ENCODE measurements around the gene LYSMD2. TPM values are rescaled to one million over a fixed set of nuclear protein-coding genes. Genes with fewer than 3 reads are reported as not detected.

Gene LYSMD2
- total and polyA plus RNA-seq, 2 of the 8 experiments (the other 6 are each of a cell fraction or from before 2014, with no cell fraction given): 2.2 to 2.7 TPM

- H3K23me2 ChIP-seq (ENCODE audit: low read depth, low read length): no peaks in the 10 kb centered on the region
- H3K56ac ChIP-seq (replicated peaks; ENCODE audit: insufficient read length, low read depth, low read length): no peak overlapping the region
- H3K9ac ChIP-seq (replicated peaks in 1 of 4; ENCODE audit: extremely low read depth in 1 of 4, low read depth in 3 of 4, low read length in 3 of 4): no peak overlapping the region
- no peak overlapping the region for H3K18ac ChIP-seq (ENCODE audit: extremely low read depth, low read length)
- no peaks in the 10 kb centered on the region for H3K79me2 ChIP-seq (ENCODE audit: control insufficient read depth in 1 of 2, insufficient read depth in 2 of 2, low read length in 2 of 2)
- H2BK12ac ChIP-seq (ENCODE audit: low read depth, low read length): no peak overlapping the region
- no peak overlapping the region for H2BK120ac ChIP-seq (replicated peaks; ENCODE audit: low read depth, low read length)
- H4K5ac ChIP-seq (ENCODE audit: insufficient read length, low read depth, low read length): no peak overlapping the region
- H3K14ac ChIP-seq (ENCODE audit: insufficient read length): no peak overlapping the region
- H3K9me3 ChIP-seq (ENCODE audit: insufficient read depth in 2 of 2, low read depth in 1 of 2, low read length in 1 of 2): no peaks in the 10 kb centered on the region
- no peaks in the 10 kb centered on the region for H3K27me3 ChIP-seq (replicated peaks in 1 of 4; ENCODE audit: control insufficient read depth in 3 of 4, extremely low read depth in 1 of 4, insufficient read depth in 3 of 4, low read length in 3 of 4)
- H4K8ac ChIP-seq (ENCODE audit: extremely low read depth, insufficient read depth, low read length): no peak overlapping the region
- no peaks in the 10 kb centered on the region for H3K79me1 ChIP-seq (ENCODE audit: low read depth, low read length)
- ChIA-PET CTCF (ENCODE audit: partially characterized antibody) (interaction anchor here (0.9 to 4.2 kb wide), 19 partner anchors 18 to 433 kb away, joined by 3 to 27 read pairs (median 4); no protein-coding TSS in a partner anchor), POLR2A (ENCODE audit: partially characterized antibody) (no interaction called here)
- H3K4me2 ChIP-seq (ENCODE audit: insufficient read depth in 1 of 2, low read depth in 2 of 2, low read length in 2 of 2): no peak overlapping the region
- H2BK15ac ChIP-seq (ENCODE audit: low read length): no peak overlapping the region
- WGBS, 2 experiments (ENCODE audit: extremely low coverage in 1 of 2, insufficient coverage in 1 of 2, insufficient read length in 1 of 2, insufficient replicate concordance in 2 of 2, low coverage in 1 of 2, low lambda C conversion rate in 2 of 2, missing lambda C conversion rate in 1 of 2): 91% methylated on average over 3 of the region's 3 CpGs; no CpG with 5 or more reads in 1 of the 2 experiments
- no peak for DNase-seq (ENCODE audit: low read depth in 1 of 2, low spot score in 2 of 2)
- H2BK20ac ChIP-seq (ENCODE audit: low read length): no peak overlapping the region
- H3K27ac ChIP-seq (ENCODE audit: low read depth, low read length): no peak overlapping the region
- H2AK5ac ChIP-seq (ENCODE audit: low read depth, low read length): no peak overlapping the region
- H3K4me3 ChIP-seq (ENCODE audit: extremely low read depth in 1 of 4, insufficient read depth in 2 of 4, low read depth in 3 of 4, low read length in 4 of 4): no peak overlapping the region
- H3K36me3 ChIP-seq (ENCODE audit: control insufficient read depth in 2 of 4, insufficient read depth in 4 of 4, low read length in 3 of 4): no peaks in the 10 kb centered on the region
- H4K20me1 ChIP-seq (replicated peaks in 1 of 2; ENCODE audit: control insufficient read depth in 1 of 2, insufficient read depth in 2 of 2, low read length in 2 of 2): no peaks in the 10 kb centered on the region
- no peak overlapping the region for H3K4ac ChIP-seq (replicated peaks; ENCODE audit: insufficient read length, low read depth, low read length)
- no peak overlapping the region for H2AFZ ChIP-seq (ENCODE audit: low read length)
- H2BK5ac ChIP-seq (ENCODE audit: low read depth, low read length): no peak overlapping the region
- FAIRE-seq: no peak
- H3K23ac ChIP-seq (ENCODE audit: insufficient read length): no peak overlapping the region
- H4K91ac ChIP-seq (replicated peaks; ENCODE audit: insufficient read length, low read length): no peak overlapping the region
- peaks cover 0 to 6% (median 0%) of the 10 kb centered on the region in 4 experiments; a peak in 2 of 7 replicates for H3K4me1 ChIP-seq (replicated peaks in 1 of 4; ENCODE audit: control insufficient read depth in 3 of 4, insufficient read depth in 4 of 4, low read length in 3 of 4)
- TF ChIP-seq BCL11A (IDR thresholded peaks at IDR 0.05; ENCODE audit: low read depth in 2 of 2, low read length in 2 of 2): no peak
- TF ChIP-seq POU5F1 (IDR thresholded peaks at IDR 0.05; ENCODE audit: low read depth, low read length): no peak
- no peak for TF ChIP-seq BACH1 (IDR thresholded peaks at IDR 0.05; ENCODE audit: low read length)
- no peak for TF ChIP-seq POLR2AphosphoS5 (IDR thresholded peaks at IDR 0.05; ENCODE audit: low read depth, low read length)
- no peak for TF ChIP-seq USF2 (IDR thresholded peaks at IDR 0.05; ENCODE audit: low read length)
- TF ChIP-seq, protein P1, sequence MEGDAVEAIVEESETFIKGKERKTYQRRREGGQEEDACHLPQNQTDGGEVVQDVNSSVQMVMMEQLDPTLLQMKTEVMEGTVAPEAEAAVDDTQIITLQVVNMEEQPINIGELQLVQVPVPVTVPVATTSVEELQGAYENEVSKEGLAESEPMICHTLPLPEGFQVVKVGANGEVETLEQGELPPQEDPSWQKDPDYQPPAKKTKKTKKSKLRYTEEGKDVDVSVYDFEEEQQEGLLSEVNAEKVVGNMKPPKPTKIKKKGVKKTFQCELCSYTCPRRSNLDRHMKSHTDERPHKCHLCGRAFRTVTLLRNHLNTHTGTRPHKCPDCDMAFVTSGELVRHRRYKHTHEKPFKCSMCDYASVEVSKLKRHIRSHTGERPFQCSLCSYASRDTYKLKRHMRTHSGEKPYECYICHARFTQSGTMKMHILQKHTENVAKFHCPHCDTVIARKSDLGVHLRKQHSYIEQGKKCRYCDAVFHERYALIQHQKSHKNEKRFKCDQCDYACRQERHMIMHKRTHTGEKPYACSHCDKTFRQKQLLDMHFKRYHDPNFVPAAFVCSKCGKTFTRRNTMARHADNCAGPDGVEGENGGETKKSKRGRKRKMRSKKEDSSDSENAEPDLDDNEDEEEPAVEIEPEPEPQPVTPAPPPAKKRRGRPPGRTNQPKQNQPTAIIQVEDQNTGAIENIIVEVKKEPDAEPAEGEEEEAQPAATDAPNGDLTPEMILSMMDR (IDR thresholded peaks at IDR 0.05; ENCODE audit: control extremely low read depth in 1 of 3, insufficient read depth in 1 of 3, low read depth in 1 of 3, low read length in 3 of 3): no peak
- TF ChIP-seq CBX8 (IDR thresholded peaks at IDR 0.05; ENCODE audit: borderline replicate concordance, low read depth, low read length): no peak
- no peak for TF ChIP-seq PHF8 (conservative IDR thresholded peaks at IDR 0.05; ENCODE audit: low read depth, low read length)
- no peak for TF ChIP-seq RBBP5 (IDR thresholded peaks at IDR 0.05; ENCODE audit: borderline replicate concordance, low read depth, low read length)
- TF ChIP-seq TAF7 (optimal IDR thresholded peaks at IDR 0.05; ENCODE audit: borderline replicate concordance, low read depth, low read length): no peak
- TF ChIP-seq SUZ12 (IDR thresholded peaks at IDR 0.05; ENCODE audit: low read length): no peak
These were observed 46.5 kb upstream of the LYSMD2 start for GRCh38 chr15:51783967-51784366.

Data from H1 (cell line).